GM12892 (cell line): ENCODE results near the gene MCC.

Experiments
- POLR2A ChIP-seq: IDR thresholded peaks from 2 replicates; pipeline ENCODE4 v1.6.1; 2011; ENCODE audit warnings: low read depth, low read length, control low read depth
- TAF1 ChIP-seq: IDR thresholded peaks from 2 replicates; pipeline ENCODE4 v1.6.1; 2011; ENCODE audit warnings: low read depth, mild to moderate bottlenecking, control low read depth, low read length, borderline replicate concordance

DNA sequence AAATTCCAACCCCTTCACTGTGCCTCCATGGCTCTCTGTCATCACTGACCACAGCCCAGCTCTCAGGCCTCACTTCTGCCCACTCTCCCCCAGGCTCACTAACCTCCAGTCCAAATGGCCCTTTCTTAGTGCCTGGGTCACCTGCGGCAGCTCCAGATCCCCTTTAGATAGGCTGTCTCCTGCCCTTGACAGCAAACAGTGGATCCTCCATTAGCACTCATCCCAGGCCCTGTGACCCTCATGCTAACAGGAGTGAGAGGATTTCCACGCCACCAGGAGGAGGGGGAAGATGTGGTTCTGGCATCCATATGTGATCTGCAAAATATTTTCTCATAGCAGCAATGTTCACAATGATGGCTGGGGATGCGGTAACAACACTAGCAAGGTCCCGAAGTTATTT, 372.3 kb downstream of the MCC start:
- TF ChIP-seq POLR2A (no peak), TAF1 (no peak)
